Stimulated activated CD8-positive, alpha-beta memory T cell treated with anti-CD3 and anti-CD28 coated beads, Interleukin-2, amount 100 ng/mL, for 1 hour (primary cell): ENCODE results near the gene HPCAL1.

Experiments used
- DNase-seq, 2 donors: peaks; one replicate each; pipeline ENCODE4 v3.0.0-alpha.2; 2020; ENCODE audit warnings: low read depth in 2 of 2

Gene HPCAL1

DNA sequence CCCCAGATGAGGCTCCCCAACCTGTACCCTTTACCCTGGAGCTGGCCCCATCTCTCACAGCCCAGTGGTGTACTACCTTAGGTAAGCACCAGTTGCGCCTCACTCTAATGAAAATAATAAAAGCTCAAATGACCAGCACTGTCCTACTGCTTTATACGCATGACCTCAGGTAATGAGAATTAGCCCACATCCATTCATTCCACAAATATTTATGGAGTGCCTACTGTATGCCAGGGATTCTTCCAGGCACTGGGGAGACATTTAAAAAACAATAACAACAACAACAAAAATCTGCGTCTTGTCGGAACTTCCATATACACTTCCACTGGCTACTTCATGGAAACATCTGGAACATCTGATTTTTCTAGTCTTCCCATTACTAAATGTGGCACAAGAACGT lies 20.8 kb downstream of the HPCAL1 start:
- DNase-seq = no peak

DNA sequence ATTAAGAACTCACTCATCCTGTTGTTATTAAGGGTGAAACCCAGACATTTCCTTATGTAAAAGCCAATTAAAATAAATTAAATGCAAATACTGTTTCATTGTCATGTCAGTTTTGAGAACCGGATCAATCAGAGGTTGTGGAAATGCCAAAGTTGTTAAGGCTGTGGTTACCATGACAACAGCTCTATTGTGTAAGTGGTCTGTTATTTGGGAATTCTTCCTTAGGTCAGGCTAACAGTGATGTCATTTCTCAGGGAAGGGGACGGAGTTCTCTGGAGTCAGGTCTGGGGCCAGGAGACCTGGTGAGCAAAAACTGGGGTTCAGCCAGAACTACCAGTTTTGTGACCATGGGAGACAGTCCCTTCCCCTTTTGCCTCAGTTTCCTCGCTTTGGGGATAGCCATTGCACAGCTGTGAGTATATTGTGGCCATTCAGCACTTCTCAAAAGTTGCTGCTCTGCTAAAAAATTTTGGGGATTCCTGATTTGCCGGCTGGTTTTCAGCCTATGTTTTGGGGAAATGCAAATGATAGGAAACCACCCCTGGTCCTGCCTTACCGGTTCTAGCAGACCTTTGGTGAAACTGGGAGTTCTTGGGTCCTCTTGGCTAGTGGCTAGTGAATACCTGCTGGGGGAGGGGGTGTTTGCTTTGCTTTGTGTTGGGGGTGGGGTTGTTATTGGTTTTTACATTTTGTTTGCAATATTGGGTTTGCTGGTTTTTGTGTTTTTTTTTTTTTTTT lies 21.6 kb downstream of the HPCAL1 start:
- DNase-seq = no peak

- no peak for DNase-seq
Measured at GRCh38 chr2:10325278-10326145, 22.8 kb downstream of the HPCAL1 start.

DNA sequence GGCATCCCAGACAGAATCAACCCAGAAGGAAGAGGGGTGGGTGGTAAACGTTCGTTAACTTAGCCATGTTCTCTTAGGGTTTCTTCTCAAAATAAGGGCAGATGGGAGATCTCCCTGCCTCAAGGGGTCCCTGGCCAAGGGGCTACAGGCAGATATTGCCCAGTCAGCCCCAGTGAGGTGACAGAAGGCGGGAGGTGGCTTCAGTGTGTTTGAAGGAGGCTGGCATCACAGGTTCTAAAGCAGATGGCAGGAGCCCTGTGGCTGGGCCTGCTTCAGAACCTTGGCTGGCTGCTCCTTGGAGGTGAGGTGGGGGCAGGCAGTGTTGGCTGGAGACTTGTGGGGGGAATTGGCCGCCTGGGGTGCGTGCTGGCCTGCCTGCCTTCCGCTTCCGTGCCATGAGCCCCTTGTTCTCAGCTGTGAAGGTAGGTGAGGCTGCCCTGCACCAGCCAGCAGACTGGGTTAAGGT lies 23.5 kb downstream of the HPCAL1 start:
- no peak for DNase-seq

GRCh38 chr2:10326707-10327594 lies 24.2 kb downstream of the HPCAL1 start:
- DNase-seq = no peak

- no peak for DNase-seq
Measured at GRCh38 chr2:10327896-10328669, 25.4 kb downstream of the HPCAL1 start.

DNA sequence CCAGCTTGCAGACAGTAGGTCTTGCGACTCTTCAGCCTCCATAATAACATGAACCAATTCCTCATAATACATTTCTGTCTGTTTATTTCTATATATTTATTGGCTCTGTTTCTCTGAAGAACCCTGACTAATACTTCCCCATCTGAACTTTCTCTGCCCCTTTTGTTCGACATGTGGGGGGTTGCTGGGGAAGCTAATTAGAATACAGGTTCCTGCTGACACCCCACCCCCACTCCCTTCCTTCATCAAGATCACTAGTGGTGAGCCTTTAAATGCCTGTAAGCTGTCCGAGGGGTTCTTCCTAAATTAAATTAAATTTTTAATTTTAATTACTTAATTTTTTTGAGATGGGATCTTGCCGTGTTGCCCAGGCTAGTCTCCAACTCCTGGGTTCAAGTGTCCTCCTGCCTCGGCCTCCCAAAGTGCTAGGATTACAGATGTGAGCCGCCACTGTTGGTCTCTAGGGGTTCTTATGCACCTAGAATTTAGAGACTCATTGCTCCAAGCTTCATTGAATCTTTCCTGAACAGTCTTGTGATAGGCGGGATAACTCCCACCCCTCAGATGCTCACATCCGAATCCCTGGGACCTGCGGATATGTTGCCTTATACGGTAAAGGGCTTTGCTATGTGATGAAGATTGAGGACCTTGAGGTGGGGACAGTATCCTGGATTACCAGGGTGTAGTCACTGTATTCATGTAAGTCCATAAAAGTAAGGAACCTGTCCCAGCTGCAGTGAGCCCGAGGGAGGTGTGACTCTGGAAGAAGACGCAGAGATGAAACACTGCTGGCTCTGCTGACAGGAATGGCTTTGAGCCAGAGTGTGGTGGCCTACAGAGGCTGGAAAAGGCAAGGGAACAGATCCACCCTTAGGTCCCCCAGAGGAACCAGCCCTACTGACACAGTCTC lies 26.2 kb downstream of the HPCAL1 start:
- DNase-seq = no peak

- DNase-seq = no peak
Measured at GRCh38 chr2:10329580-10329879, 26.8 kb downstream of the HPCAL1 start.

- no peak for DNase-seq
Measured at GRCh38 chr2:10329880-10330699, 27.4 kb downstream of the HPCAL1 start.

- no peak for DNase-seq
Measured at GRCh38 chr2:10330700-10331026, 28.0 kb downstream of the HPCAL1 start.

DNA sequence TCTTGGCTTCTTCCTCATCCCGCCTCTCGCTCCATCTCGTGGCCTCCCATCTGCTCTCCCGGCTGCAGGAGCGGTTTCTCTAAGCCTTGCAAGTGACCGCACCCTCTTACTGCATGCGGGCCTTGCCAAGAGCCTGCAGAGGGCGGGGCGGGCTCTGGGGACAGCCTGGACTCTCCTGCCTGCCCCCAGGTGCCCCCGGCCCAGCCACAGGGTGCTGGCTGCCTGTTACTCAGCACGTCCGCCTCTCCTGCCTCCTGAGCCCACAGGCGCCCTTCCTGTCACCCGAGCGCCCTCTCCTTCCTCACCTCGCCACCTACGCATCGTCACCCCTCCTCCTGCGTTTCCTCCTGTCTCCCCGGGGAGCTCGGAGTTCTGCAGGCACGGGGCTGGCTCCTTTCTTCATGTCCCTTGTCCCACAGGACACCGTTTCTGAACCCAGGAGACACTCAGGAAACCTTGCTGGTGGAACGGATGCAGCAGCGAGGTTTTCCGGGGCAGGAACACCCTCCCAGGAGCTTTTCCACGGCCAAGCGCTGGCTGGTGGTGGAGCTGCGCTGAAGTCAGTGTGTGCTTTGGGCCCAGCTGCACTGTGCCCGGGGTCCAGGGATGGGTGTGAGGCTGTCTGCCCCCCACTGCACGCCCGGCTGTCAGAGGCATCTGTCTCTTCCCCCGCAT lies 28.5 kb downstream of the HPCAL1 start:
- DNase-seq = peak; percentile 31 to 44

DNA sequence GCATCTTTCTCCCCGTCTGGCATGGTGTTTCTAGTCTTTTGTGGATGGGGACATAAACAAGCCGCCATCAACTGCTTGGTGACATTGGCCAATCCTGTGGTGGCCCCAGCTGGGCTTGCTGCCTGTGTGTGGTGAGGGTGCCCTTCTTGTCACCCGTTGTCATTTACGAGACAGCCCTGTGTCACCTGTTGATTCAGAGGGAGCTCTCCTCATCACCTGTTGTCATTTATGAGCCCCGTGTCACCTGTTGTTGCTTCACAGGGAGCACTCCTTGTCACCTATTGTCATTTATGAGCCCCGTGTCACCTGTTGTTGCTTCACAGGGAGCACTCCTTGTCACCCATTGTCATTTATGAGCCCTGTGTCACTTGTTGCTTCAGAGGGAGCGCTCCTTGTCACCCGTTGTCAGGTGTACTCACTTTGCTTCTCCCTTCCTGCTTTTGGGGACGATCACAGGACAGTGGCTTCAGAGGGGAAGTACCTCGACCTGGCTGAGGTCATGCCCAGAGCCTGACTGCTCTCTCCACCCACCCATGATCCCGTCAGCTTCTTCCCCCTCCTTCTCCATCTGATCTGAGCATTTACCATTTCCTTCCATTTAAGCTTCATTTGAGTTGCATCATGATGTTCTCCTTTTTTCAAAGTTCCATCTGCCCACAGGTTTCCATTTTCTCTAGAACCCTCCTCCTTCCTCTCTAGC lies 29.1 kb downstream of the HPCAL1 start:
- DNase-seq = no peak

- no peak for DNase-seq
Measured at GRCh38 chr2:10332402-10333246, 29.9 kb downstream of the HPCAL1 start.

DNA sequence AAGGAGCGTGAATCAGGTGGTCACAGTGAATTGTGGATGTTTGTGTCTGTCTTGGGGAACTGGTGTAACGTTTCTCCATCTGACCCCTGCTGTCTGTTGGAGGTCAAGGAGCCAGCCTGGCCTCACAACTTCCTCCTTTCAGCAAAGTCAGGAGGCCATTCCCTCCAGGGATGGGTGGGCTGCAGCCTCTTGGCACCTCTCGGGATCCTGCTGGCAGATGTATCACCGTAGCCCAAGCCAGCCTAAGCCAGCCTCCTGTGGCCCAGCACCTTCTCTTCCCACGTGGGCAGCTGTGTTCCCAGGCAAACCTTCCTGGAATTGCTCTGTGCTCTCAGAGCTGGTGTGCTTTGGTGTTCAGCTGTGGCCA lies 30.5 kb downstream of the HPCAL1 start:
- no peak for DNase-seq

GRCh38 chr2:10333966-10334365 lies 31.3 kb downstream of the HPCAL1 start:
- DNase-seq = no peak

DNA sequence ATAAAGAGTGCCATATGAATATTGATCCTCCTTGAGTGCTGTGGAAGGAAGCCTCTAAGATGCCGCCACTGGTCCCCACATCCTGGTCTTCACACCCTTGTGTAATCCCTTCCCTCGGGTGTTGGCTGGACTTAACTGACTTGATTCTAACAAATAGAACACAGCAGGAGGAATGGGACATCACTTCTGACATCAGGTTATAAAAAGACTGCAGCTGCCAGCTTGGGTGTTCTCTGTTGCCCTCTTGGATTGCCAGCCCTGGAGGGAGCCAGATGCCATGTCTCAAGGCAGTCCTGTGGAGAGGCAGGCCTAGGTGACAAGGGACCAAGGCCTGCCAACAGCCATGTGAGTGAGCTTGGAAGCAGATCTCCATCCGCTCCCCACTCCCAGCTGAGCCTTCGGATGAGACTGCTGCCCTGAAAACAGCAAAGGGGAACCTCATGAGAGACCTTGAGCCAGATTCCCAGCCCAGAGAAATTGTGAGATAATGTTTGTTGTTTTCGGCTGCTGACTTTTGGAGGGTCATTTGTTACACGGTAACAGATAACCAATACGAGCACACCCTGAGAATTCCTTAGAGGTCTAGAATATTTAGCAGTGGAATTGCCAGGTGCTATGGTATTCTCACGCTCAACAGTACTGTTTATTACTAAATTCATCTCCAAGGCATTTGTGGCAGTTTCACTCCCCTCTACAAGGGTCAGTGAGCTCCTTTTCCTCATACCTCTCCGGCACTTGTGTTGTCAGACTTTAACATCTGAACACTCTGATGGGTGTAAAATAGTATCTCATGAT lies 32.5 kb downstream of the HPCAL1 start:
- DNase-seq = no peak

DNA sequence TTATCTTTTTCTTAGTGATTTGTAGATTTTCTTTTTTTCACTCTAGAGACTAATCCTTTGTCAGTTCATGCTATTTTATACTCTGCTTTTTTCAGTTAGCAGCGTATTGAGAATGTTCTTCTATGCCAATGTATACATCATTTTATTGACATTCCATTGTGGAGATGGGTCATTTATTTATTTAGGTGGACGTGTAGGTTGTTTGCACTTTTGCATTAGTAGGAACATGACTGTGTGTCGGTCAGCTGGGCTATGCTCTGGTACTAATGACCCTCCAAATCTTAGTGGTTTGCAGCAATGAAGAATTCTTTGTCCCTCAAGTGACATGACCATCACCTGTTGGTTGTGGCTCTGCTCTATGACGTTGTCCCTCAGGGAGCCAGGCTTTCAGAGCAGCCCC lies 33.6 kb downstream of the HPCAL1 start:
- no peak for DNase-seq
